Limb (tissue), 2 donors: ENCODE results near the gene MLXIP.

Source experiments
- DNase-seq, 2 donors: peaks; one replicate each; pipeline ENCODE4 v3.0.0-alpha.2; 2016; ENCODE audit errors: extremely low spot score in 2 of 2

Gene MLXIP

DNA sequence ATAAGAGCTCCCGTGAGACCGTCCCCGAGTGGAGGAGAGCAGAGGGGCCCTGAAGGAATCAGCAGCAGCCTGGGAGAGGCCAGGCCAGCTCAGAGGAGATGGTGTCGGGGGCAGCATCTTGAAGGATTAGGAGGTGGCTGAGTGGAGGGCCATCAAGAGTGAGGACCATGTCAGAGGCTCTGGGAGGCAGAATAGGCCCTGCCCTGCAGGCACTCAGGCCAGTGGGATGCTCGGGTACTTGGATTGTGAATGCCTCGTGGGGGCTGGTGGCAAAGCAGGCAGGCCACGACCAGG, 47.7 kb downstream of the MLXIP start:
- no peak for DNase-seq

DNA sequence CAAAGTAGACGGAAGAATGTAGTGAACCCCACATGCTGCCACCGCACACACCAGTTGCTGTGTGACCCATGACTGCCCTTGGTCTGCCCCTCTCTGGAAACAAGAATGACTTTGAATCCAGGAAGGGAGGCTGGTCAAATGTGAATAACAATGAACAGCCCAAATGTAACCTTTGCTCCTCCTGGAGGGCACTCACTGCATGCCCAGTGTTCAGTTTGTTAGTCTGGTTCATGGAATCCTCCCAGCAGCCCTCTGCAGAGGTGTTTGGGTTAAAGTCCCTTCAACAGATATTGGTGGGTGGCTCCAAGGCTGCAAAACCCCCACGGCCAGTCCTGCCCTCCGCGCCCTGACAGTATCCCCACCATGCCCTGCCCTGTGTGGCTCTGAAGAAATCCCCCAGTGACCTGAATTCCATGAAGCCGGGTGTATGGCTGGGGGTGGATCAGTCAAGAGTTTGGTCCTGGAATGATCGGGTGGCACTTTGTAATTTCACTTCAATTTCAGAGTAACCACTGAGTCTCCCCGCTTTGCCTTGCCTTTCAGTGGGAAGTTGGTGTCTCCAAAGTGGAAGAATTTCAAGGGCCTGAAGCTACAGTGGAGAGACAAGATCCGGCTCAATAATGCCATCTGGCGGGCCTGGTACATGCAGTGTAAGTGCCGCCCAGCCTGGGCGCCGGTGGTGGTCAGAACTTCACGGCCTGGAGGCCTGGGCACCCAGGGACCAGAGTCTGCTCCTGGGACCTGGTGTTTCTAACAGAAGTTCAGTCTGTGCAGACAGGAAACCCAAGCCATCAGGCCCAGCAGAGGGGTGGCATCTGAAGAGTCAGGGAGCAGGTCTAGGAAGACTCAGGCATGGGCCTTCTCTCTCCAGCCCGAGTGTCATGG, 48.4 kb downstream of the MLXIP start:
- DNase-seq, result no peak

DNA sequence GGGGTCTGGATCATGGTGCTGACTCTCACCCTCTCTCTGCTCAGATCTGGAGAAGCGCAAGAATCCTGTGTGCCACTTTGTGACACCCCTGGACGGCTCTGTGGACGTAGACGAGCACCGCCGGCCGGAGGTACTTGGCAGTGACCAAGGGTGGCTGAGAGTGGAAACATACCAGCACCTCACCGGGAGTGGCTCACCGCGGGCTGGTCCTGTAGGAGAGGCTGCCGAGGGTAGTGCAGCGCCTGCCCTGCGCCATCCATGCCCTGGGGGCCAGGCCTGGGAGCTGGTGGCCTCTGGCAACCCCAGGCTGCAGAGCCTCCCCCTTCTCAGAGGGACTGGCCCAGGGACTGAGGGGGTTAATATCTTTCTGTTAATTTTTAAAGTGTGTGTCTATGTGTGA, 49.3 kb downstream of the MLXIP start:
- DNase-seq, result no peak

DNA sequence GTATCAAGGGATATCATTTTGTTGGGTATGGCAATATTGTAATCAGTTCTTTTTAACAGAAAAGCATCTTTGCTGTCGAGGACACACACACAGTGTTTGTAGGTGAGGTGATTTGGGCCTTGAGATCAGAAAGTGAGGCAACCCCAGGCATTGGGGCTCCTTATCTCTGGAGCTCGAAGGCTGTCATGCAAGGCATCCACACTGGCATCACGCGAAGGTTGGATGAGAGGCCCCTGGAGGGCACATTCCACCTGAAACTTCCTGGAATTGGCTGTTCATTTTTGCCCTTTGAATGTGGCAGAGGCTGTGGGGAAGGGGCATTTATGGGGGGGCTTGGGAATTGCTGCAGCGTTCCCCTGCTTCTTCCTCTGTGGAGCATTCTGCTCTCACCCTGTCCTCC, 49.9 kb downstream of the MLXIP start:
- no peak for DNase-seq

DNA sequence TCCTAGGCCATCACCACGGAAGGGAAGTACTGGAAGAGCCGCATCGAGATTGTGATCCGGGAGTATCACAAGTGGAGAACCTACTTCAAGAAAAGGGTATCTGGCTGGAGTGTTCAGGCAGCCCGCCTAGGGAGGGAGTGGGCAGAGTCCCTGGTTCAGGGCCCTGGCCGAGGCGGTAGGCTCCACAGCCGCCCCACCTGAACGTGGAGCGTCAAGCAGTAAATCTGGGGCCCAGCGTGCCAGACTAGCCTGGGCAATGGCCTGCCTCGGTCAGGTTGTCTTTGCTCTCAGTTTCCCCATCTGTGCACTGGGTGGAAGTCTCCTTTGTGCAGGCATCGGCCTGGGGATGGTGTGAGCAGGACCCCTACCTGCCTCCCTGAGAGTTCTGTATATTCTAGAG, 50.6 kb downstream of the MLXIP start:
- no peak for DNase-seq

DNA sequence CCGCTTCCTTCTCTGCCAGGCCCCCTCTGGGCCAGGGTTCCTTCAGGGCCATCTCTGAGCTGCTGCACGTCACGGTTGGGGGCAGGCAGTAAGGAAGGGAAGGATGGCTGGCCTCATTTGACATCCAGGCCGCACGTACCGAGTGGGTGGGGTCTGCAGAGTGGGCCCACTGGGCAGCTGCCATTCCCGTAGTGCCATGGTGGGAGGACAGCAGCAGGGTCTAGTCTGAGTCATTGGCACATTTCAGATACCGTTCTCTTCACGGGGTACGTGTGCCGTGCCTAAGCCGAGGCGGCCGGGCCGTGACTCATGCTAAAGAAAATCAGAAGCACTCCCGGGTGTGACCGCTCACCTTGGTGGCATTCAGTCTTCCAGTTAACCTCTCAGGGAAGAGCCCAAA, 51.6 kb downstream of the MLXIP start:
- no peak for DNase-seq

DNA sequence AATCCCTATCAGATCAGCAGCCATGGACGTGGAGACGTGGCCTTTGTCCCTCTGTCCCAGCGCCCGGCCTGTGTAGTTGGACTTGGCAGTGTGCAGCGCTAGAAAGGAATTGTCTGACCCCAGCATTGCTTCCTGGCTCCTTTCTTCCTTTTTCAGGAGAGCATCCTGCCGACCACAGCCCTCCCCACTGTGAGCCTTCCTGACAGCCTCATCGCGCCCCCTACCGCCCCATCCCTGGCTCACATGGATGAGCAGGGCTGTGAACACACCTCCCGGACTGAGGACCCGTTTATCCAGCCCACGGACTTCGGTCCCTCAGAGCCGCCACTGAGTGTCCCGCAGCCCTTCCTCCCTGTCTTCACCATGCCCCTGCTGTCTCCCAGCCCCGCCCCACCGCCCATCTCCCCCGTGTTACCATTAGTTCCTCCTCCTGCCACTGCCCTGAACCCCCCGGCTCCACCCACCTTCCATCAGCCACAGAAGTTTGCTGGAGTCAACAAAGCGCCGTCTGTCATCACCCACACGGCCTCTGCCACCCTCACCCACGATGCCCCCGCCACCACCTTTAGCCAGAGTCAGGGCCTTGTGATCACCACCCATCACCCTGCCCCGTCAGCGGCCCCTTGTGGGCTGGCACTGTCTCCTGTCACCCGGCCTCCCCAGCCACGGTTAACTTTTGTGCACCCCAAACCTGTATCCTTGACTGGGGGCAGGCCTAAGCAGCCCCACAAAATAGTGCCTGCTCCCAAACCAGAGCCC, 54.8 kb downstream of the MLXIP start:
- DNase-seq, result no peak

DNA sequence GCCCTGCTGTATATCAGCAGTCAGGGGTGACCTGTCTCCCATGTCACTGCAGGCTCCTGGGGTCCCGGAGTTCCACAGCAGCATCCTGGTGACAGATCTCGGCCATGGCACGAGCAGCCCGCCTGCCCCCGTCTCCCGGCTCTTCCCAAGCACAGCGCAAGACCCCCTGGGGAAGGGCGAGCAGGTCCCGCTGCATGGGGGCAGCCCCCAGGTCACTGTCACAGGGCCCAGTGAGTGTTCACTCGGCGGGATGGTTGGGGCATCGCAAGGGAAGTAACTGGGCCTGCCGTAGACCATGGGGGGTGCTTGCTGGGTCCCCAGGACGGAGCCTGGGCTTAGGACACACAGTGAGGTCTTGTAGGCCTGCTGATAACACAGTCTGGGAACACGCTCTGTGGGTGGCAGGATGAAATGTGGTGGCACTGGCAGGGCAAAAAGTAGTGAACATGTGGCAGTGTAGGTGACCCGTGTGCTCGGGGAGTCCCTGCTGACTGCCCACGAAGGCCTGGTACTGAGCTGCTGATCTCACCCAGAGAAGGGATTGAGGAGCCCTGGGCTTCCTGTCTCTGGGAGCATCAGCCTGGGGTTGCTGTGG, 57.0 kb downstream of the MLXIP start:
- no peak for DNase-seq

DNA sequence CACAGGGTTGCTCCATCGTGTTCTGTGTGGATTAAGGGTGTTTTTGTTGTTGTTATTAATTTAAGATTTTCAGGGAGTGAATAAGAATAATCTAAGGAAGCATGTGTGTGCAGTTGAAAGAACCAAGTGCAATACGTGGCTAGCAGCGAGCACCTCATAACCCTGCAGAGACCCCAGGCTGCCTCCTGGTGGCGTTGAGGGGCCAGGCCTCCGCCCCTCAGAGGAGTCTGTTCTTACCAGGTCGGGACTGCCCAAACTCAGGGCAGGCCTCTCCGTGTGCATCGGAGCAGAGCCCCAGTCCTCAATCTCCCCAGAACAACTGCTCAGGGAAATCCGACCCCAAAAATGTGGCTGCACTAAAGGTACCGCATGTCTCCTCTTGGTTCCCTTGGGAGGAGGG, 58.7 kb downstream of the MLXIP start:
- DNase-seq, result no peak

DNA sequence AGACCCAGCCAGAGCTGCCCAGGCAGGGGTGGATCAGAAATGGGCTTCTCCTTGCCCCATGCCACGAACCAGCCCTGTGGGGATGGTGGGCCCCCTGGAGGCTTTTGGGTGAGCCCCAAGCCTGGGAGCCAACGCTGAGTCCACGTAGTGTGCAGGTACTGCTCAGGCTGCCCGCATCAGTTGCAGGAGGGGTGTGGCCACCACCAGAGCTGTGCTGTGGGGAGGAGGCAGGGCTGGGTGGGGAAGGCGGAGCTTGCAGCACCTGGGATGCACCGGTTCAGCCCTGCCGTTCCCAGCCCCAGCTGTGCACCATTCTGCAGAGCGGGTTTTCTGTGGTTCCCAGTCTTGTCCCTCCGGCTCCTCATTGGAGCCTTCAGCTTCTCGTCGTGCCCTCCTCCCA, 59.1 kb downstream of the MLXIP start:
- no peak for DNase-seq

DNA sequence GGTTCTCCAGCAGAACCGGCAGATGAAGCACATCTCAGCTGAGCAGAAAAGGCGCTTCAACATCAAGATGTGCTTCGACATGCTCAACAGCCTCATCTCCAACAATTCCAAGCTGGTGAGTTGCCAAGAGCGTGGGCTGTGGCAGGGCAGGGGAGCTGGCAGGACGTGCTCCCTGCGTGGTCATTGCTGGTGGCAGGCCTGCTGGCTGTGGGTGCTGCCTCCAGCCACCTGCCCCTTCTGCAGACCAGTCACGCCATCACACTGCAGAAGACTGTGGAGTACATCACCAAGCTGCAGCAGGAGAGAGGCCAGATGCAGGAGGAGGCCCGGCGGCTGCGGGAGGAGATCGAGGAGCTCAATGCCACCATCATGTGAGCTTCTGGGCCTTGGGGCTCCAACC, 59.6 kb downstream of the MLXIP start:
- DNase-seq, result no peak

DNA sequence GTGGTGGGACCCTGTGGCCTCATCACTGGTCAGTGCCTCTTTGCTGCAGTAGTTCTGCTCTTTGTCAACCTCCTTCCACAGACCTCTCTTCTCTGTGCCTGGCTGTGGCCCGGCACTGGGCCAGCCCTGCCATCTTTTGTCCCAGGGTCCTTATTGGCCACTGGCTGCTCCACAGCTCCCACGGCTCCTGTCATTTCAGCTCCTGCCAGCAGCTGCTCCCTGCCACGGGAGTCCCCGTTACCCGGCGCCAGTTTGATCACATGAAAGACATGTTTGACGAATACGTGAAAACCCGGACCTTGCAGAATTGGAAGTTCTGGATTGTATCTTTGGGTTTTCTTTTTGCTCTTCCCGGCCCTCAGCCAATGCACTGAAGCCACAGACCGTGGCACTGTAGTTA, 60.1 kb downstream of the MLXIP start:
- DNase-seq, result no peak

DNA sequence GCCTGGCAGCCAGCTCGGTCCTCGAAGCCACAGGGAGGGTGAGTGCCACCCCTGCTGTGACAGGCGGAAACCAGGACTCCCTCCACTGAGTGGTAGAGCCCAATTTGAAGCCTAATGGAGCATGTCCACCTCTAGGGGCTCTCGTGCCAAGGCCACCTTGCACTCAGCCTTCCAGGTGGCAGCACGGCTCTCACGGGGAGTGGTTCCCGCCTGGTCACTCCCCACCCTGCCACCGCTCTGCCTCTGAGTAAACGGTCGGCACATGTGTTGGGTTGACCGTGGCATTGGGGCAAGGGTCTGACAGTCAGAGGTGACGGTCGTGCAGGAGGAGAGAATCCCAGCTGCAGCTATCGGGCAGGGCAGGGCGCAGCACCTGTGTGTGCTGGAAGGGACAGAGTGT, 60.7 kb downstream of the MLXIP start:
- no peak for DNase-seq

DNA sequence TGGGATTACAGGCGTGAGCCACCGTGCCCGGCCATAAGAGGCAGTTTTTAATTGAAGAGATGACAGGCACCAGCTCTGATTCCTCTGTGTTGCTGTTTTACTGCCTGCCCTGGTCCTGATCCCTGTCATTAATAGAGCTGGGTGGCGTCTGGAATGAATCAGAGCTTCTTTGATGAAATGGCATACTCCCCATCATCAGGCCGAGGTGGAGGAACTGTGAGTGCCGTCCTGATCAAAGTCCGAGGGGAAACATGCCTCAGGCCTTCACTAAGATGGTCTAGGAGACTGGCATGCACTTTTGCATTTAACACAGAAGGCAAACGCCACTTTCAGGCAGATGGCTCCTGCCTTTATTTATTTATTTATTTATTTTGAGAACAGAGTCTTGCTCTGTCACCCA, 61.4 kb downstream of the MLXIP start:
- DNase-seq, result no peak

DNA sequence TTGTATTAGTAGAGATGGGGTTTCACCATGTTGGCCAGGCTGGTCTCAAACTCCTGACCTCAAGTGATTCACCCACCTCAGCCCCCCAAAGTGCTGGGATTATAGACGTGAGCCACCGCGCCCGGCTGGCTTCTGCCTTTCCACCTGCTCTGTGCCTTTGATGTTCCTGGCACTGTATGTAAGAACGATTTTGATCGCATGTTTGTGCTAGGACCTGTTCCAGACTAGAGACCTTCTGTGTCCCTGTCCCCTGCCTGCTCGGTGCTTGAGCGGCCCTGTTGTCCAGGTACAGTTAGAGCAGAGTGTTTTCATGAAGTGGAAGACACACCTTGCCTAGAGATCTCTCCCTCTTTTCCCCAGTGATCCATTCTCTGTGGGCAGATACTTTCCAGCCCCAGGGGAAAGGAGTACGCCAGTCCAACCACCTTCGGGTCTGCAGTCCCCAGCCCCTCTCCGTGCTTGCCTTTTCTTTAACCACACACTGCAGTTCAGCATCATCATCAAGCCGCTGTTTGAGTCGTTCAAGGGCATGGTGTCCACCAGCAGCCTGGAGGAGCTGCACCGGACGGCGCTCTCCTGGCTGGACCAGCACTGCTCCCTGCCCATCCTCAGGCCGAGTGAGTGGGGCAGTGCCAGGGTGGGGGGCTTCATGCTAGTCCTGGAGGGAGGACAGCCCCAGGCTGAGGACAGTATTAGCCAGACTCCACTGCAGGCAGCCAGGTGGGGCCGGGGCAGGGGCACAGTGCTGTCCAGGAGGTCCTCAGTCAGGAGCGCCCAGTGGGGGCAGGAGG, 62.1 kb downstream of the MLXIP start:
- no peak for DNase-seq

DNA sequence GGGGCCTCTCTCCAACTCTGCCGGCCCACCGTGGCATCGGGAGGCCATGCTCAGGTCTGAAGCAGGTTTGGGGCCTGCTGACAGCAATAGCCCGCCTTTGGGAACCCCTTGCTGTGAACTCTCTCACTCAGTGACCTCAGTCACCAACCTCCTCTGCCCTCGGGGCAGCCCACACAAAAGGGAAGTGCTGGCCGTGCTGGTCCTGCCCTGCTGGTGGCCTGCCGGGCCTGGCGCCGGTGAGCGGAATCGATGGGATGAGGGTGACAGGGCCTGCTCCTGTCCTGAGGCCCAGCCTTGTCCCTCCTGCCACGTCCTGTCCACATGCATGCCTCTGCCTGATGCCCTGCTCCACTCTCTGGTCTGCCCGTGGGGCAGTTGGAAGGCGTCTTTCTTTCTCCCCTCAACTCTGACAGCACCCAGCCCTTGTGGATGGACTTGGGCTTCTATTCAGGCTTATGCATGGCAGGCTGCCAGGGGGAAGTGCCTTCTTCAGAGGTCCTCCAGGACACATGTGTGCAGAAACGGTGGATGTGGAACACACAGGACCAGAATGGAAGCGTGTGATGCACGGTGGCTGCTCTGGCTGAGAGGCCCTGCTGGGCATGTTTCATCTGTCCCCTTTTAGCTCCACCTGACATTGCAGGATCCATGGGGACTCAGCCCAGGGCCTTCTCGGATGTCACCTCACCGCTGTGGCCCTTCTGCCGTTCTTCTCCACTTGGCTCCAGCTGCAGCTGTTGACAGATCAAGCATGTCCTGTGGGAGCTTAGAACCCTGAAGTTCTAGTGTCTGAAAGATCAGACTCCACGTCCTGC, 63.6 kb downstream of the MLXIP start:
- no peak for DNase-seq

DNA sequence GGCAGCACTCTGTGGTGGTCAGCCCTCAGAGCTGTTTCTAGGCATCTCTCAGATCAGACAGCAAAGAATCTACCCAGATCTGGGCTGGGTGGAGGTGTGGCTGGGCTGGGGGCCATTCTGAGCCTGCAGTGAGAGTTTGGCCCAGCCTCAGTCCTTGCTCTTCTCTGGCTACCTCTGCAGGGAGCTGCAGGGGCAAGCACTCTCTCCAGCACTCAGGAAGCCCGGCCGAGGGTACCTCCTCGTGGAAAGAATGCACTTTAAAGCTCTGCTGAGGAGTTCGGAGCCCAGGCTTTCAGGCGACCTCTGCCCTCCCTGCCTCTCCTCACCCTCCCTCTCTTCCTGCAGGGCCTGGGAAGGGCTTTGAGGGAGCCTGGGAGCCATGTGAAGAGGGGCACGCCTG, 64.3 kb downstream of the MLXIP start:
- no peak for DNase-seq

DNA sequence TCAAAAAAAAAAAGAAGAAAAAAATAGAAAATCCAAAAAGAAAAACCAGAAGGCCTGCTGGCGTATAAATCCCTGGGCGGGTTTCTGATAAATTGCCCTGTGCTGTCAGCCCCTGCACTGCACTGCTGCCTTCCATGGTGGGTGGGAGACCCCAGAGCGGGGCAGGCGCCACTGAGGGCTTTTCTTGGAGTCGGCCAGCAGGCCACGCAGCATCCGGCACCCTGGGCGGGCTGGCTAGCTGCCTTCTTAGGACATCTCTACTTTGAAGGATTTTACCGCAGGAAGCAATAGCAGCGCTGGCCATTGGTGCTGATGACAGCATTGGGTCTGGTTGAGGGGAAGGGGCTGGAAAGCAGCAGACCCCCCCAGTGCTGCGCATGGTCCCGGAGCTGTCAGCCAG, 66.3 kb downstream of the MLXIP start:
- no peak for DNase-seq

DNA sequence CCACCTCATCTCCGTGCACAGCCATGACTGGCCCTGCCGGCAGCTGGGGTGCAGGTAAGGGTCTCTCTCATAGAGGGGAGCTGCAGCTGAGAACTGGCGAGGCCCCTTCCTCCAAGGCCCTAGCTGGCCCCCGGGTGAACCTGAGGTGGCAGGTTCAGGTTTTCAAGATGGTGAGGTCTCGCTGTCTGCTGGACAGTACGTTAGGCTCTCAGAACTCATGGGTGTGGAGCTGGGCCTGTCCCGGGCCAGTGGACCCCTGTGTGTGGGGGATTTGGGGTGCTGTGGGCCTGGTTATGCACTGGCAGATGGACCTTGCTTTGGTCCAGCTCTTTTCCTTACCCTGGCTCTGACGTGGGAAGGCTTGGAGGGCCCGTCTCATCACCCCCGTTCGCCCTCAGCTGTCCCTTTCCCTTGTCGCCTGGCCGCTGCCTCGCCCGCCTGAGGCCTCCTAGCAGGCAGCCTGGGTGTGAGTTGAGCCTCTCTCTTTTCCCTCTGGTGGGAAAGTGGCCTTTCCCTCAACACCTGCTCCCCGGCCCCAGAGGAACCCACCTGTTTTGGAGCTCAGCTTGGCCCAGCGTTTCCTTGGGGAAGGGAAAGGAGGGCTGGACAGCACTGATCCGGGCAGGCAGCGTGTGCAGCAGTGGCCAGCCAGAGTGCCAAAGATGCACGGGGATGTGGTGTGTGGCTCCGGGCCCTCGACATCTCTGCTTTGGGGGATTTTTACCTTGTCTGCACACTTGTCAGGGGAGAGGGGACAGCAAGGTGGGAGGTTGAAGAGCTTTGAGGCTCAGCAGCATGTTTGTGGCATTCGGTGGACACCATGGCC, 67.2 kb downstream of the MLXIP start:
- no peak for DNase-seq
